Neuronal stem cell (in vitro differentiated cells): ENCODE results near the gene MLX.

ENCODE experiments used
- DNase-seq: peaks from one replicate; pipeline ENCODE4 v3.0.0-alpha.2; 2013; ENCODE audit warnings: low spot score
- H2AFZ ChIP-seq: one replicate; pipeline ENCODE4 v1.6.1; 2013; ENCODE audit warnings: mild to moderate bottlenecking, low read length, inconsistent platforms
- H2AK5ac ChIP-seq: 2 replicates; pipeline ENCODE4 v1.6.1; 2013; ENCODE audit warnings: low read depth, mild to moderate bottlenecking, inconsistent platforms, low read length, moderate library complexity, mixed read lengths
- H2BK120ac ChIP-seq: 2 replicates; pipeline ENCODE4 v1.6.1; 2013; ENCODE audit warnings: low read depth, mild to moderate bottlenecking, inconsistent platforms, low read length, moderate library complexity, mixed read lengths
- H2BK12ac ChIP-seq: one replicate; pipeline ENCODE4 v1.6.1; 2013; ENCODE audit warnings: low read length, inconsistent platforms
- H2BK15ac ChIP-seq: 2 replicates; pipeline ENCODE4 v1.6.1; 2013; ENCODE audit warnings: mild to moderate bottlenecking, low read length, inconsistent platforms, mixed read lengths
- H2BK5ac ChIP-seq: one replicate; pipeline ENCODE4 v1.6.1; 2013; ENCODE audit warnings: inconsistent platforms, mild to moderate bottlenecking, low read length, moderate library complexity
- H3K14ac ChIP-seq: one replicate; pipeline ENCODE4 v1.6.1; 2013; ENCODE audit warnings: low read length, inconsistent platforms
- H3K18ac ChIP-seq: 2 replicates; pipeline ENCODE4 v1.6.1; 2013; ENCODE audit warnings: low read length, inconsistent platforms
- H3K23ac ChIP-seq: 2 replicates; pipeline ENCODE4 v1.6.1; 2013; ENCODE audit warnings: low read depth, mild to moderate bottlenecking, mixed read lengths, low read length, inconsistent platforms; ENCODE audit not compliant: poor library complexity
- H3K27ac ChIP-seq: replicated peaks from 3 replicates; pipeline ENCODE4 v1.5.1; 2013; ENCODE audit warnings: low read length, inconsistent platforms
- H3K27me3 ChIP-seq, 3 experiments: 2 replicates each; pipeline ENCODE4 v1.6.1; 2013; ENCODE audit warnings: low read length in 3 of 3, mild to moderate bottlenecking in 2 of 3, inconsistent platforms in 1 of 3, low read depth in 1 of 3, mixed read lengths in 1 of 3, moderate library complexity in 1 of 3; ENCODE audit not compliant: control insufficient read depth in 3 of 3, insufficient read depth in 3 of 3
- H3K36me3 ChIP-seq, 2 donors: replicated peaks in 1 of 2; 2 replicates each; pipeline ENCODE4 v1.6.1; 2013; ENCODE audit warnings: low read length in 2 of 2; ENCODE audit not compliant: control insufficient read depth in 2 of 2, insufficient read depth in 2 of 2
- H3K4ac ChIP-seq: 2 replicates; pipeline ENCODE4 v1.6.1; 2013; ENCODE audit warnings: inconsistent platforms, mild to moderate bottlenecking, low read length, moderate library complexity
- H3K4me1 ChIP-seq, 2 donors: 1 replicate in 1 of 2; 2 replicates in 1 of 2; pipeline ENCODE4 v1.6.1; 2013; ENCODE audit warnings: low read length in 2 of 2, low read depth in 1 of 2; ENCODE audit not compliant: control insufficient read depth in 2 of 2, insufficient read depth in 1 of 2
- H3K4me2 ChIP-seq: one replicate; pipeline ENCODE4 v1.6.1; 2013; ENCODE audit warnings: mild to moderate bottlenecking, low read length, inconsistent platforms; ENCODE audit not compliant: insufficient read depth, poor library complexity, severe bottlenecking
- H3K4me3 ChIP-seq, 2 donors: 2 replicates each; pipeline ENCODE4 v1.5.1; 2013; ENCODE audit warnings: low read length in 2 of 2, mild to moderate bottlenecking in 2 of 2, inconsistent platforms in 1 of 2, moderate library complexity in 1 of 2
- H3K79me1 ChIP-seq: one replicate; pipeline ENCODE4 v1.6.1; 2013; ENCODE audit warnings: low read depth, mild to moderate bottlenecking, inconsistent platforms, low read length, moderate library complexity
- H3K9ac ChIP-seq: one replicate; pipeline ENCODE4 v1.6.1; 2013; ENCODE audit warnings: mild to moderate bottlenecking, low read depth, low read length, inconsistent platforms; ENCODE audit not compliant: poor library complexity
- H3K9me3 ChIP-seq, 2 donors: replicated peaks in 1 of 2; 2 replicates each; pipeline versions ENCODE3 to v1.6.1; 2013; ENCODE audit warnings: low read length in 2 of 2, mild to moderate bottlenecking in 2 of 2, inconsistent platforms in 1 of 2, low read depth in 1 of 2, mixed read lengths in 1 of 2, moderate library complexity in 1 of 2; ENCODE audit not compliant: control insufficient read depth in 2 of 2, insufficient read depth in 1 of 2
- H4K8ac ChIP-seq: one replicate; pipeline ENCODE4 v1.6.1; 2013; ENCODE audit warnings: low read depth, mild to moderate bottlenecking, inconsistent platforms, low read length, moderate library complexity
- H4K91ac ChIP-seq: one replicate; pipeline ENCODE4 v1.6.1; 2013; ENCODE audit warnings: low read length, low read depth, mild to moderate bottlenecking, inconsistent platforms; ENCODE audit not compliant: poor library complexity
- WGBS, 2 donors: extraction: QIAGEN DNeasy Blood & Tissue Kit; methylation state at CpG; one replicate each; pipeline ENCODE4 v1.1.7; 2013; ENCODE audit warnings: missing lambda C conversion rate in 2 of 2, mixed read lengths in 1 of 2; ENCODE audit not compliant: insufficient read length in 2 of 2, insufficient replicate concordance in 1 of 2; ENCODE audit errors: extremely low coverage in 2 of 2; 5-methylcytosine and 5-hydroxymethylcytosine counted together

MLX gene

DNA sequence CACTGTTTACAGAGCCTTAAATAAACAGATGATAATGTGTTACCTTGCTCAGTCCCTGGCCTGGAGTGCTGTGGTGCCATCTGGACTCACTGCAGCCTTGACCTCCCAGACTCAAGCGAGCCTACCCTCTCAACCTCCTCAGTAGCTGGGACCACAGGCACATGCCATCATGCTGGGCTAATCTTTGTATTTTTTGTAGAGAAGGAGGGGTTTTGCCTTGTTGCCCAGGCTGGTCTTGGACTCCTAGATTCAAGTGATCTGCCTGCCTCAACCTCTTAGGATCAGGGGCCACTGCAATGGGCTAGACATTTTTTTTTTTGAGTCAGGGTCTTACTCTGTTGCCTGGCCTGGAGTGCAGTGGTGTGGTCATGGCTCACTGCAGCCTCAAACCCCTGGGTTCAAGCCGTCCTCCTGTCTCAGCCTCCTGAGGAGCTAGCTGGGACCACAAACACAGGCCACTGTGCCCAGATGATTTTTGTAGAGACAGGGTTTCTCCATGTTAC, 35.9 kb upstream of the MLX start:
- DNase-seq = no peak
- Histone ChIP-seq H3K4me2 (no peak overlapping the region), H4K8ac (no peak overlapping the region), H3K18ac (no peak overlapping the region), H4K91ac (no peak overlapping the region), H3K14ac (no peak overlapping the region), H2BK12ac (no peak overlapping the region), H3K4me3 (no peak overlapping the region), H3K27ac (no peak overlapping the region), H2BK15ac (no peak overlapping the region), H3K36me3 (no peaks in the 10 kb centered on the region), H3K4me1 (peaks cover 8 to 15% of the 10 kb centered on the region in 2 donors), H3K27me3 (peaks cover 0 to 2% (median 0%) of the 10 kb centered on the region in 3 experiments), H2BK5ac (no peak overlapping the region), H3K9ac (no peak overlapping the region), H3K9me3 (no peaks in the 10 kb centered on the region), H2BK120ac (no peak overlapping the region), H3K4ac (no peak overlapping the region), H2AFZ (no peak overlapping the region), H2AK5ac (no peak overlapping the region), H3K79me1 (no peaks in the 10 kb centered on the region), H3K23ac (no peak overlapping the region)
- WGBS, 2 donors = no CpG with 5 or more reads among the region's 2 CpGs

DNA sequence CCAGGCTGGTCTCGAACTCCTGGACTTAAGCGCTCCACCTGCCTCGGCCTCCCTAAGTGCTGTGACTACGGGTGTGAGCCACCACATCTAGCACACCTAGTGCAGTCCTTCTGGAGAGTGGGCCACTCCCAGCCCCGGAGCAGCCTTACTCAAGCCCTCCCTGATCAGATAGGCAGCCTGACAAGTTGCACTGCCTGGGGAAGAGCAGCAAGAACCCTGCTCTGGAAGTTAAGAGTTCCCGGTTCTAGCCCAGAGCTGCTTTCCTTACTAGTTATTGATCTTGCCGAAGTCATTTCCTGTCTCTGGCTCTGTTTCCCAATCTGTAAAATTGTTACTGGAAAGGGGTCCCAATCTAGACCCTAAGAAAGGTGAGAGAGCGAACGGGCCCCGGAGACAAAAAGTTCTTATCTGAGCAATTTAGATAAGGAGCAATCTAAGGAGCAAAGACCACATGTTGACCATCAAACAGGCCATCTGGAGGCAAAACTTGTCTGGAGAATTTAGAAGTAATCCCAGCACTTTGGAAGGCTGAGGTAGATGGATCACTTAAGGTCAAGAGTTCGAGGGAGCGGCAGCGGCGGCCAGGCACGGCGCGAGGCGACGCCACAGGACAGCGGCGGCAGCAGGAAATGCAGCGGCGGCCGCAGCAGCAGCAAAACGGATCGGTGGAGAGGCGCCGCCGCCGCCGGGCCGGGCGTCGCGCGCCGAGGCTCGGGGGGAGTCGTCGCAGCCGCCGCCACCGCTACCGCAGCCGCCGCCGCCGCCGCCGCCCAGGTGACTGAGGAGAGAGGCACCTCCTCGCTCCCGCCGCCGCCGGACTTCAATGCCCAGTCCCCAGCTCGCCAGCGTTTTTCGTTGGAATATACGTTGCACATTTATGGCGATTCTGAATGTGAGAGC, 35.2 kb upstream of the MLX start:
- peaks cover 0 to 2% (median 0%) of the 10 kb centered on the region in 3 experiments for H3K27me3 ChIP-seq
- H3K9me3 ChIP-seq = no peaks in the 10 kb centered on the region
- peaks cover 9 to 17% of the 10 kb centered on the region in 2 donors for H3K4me1 ChIP-seq
- H3K4me3 ChIP-seq = peak overlapping the region; percentile 49 to 65
- H3K23ac ChIP-seq = peak overlapping the region; percentile 43
- H2BK12ac ChIP-seq = no peak overlapping the region
- H3K4me2 ChIP-seq = peak overlapping the region; percentile 69
- peak overlapping the region; percentile 89 for H2BK15ac ChIP-seq
- no CpG with 5 or more reads among the region's 60 CpGs for WGBS, 2 donors
- H3K9ac ChIP-seq = peak overlapping the region; percentile 77
- H3K14ac ChIP-seq = no peak overlapping the region
- no peaks in the 10 kb centered on the region for H3K36me3 ChIP-seq
- H2BK5ac ChIP-seq = no peak overlapping the region
- no peaks in the 10 kb centered on the region for H3K79me1 ChIP-seq
- peak overlapping the region; percentile 65 for H3K18ac ChIP-seq
- H3K4ac ChIP-seq = no peak overlapping the region
- no peak overlapping the region for H2BK120ac ChIP-seq
- no peak overlapping the region for H3K27ac ChIP-seq
- peak overlapping the region; percentile 96 for H2AFZ ChIP-seq
- no peak overlapping the region for H4K8ac ChIP-seq
- no peak overlapping the region for H4K91ac ChIP-seq
- no peak overlapping the region for H2AK5ac ChIP-seq
- DNase-seq = no peak

DNA sequence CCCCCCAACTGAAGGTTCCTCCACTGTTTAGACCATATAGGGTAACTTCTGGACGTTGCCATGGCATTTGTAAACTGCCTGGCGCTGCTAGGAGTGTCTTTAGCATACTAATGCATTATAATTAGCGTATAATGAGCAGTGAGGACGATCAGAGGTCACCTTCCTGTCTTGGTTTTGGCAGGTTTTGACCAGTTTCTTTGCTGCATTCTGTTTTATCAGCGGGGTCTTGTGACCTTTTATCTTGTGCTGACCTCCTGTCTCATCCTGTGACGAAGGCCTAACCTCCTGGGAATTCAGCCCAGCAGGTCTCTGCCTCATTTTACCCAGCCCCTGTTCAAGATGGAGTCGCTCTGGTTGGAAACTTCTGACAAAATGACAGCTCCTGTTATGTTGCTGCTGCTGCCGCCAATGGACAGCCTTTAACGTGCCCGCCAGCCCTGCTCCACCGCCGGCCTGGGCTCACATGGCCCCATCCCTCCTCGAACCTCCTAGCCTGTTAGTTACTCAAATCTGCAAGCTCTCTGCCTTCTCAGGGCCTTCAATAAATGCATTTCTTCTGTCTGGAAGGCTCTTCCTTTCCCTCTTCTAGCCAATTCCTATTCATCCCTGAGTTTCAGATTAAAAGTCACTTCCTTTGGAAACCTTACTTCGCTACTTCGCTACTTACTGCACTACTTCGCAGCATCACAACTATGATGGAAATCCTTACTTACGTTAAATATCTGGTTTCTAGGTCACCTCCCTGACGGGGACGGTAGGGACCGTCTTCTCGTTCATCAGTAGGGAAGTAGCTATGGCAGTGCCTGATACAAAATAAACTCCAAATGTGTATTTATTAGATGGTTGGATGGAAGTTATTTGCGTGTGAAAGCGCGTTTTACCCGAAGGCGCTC, 31.5 kb upstream of the MLX start:
- no peak overlapping the region for H3K9ac ChIP-seq
- H3K14ac ChIP-seq = no peak overlapping the region
- peak overlapping the region; percentile 14 for H2BK15ac ChIP-seq
- peaks cover 13 to 23% of the 10 kb centered on the region in 2 donors for H3K4me1 ChIP-seq
- peaks cover 0 to 4% (median 0%) of the 10 kb centered on the region in 3 experiments for H3K27me3 ChIP-seq
- no peak overlapping the region for H3K27ac ChIP-seq
- WGBS, 2 donors = no CpG with 5 or more reads among the region's 26 CpGs
- H3K4me2 ChIP-seq = peak overlapping the region; percentile 85
- no peak overlapping the region for H3K23ac ChIP-seq
- H3K4ac ChIP-seq = no peak overlapping the region
- no peak overlapping the region for H2BK120ac ChIP-seq
- peaks cover 1 to 15% of the 10 kb centered on the region in 2 donors for H3K36me3 ChIP-seq
- H4K8ac ChIP-seq = peak overlapping the region; percentile 20
- H4K91ac ChIP-seq = no peak overlapping the region
- peak overlapping the region; percentile 73 for H3K18ac ChIP-seq
- H3K9me3 ChIP-seq = no peaks in the 10 kb centered on the region
- no peak for DNase-seq
- no peak overlapping the region for H2BK5ac ChIP-seq
- H3K79me1 ChIP-seq = peaks cover 4% of the 10 kb centered on the region
- H2BK12ac ChIP-seq = no peak overlapping the region
- no peak overlapping the region for H2AK5ac ChIP-seq
- H2AFZ ChIP-seq = peak overlapping the region; percentile 87
- H3K4me3 ChIP-seq = peak overlapping the region; percentile 73 to 90
